GM18951 (cell line): ENCODE measurements around the gene ACAD9.

ENCODE experiments used
- POLR2A ChIP-seq: IDR thresholded peaks from 4 replicates; pipeline ENCODE4 v1.6.1; 2011; ENCODE audit warnings: mild to moderate bottlenecking; ENCODE audit not compliant: insufficient read length, insufficient read depth; ENCODE audit errors: extremely low read depth
- in situ Hi-C: fragments of 300-500 bp; cut with MboI; formaldehyde crosslinking; loops from one replicate; pipeline ENCODE4 v1.12.0; 2022; ENCODE audit warnings: low sequenced_read_pairs, mixed read lengths, inconsistent platforms; ENCODE audit not compliant: unreplicated experiment

The ACAD9 gene

GRCh38 chr3:128889139-128889894 lies 9.9 kb downstream of the ACAD9 start:
- no peak for TF ChIP-seq POLR2A
- in situ Hi-C loops: no loop called here

DNA sequence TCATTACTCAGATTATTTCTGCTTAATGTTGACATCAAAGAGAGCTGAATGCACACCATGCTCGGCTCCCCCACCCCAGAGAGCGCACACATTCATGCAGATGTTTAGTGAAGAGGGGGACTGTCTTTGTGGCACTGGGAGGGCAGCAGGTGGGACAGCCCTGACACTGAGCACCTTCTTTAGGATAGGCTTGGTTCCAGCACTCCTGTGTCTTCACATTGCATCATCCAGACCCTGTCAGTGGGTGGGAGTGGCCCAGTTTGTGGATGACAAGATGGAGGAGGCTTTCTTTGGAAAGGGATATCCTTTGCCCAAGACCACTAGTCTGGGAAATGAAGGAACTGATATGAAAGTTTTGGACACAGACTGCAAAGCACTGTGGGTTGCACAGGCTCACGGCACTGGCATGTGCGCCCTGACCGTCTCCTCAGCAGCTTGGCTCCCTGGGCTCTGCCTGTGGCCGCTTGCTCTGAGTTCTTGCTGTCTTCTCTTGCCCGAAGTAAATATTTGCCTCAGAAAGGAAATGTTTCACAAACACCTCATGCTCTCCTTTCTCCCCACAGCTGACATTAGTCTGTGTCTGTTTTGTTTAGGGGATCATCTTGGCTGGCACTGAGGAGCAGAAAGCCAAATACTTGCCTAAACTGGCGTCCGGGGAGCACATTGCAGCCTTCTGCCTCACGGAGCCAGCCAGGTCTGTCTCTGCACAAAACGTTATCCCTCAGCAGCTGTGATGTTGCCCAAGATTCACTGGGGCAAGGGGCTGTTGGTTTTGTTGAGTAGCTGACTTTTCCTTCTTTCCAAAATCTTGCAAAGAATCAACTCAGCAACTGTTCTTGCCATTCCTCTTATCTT lies 16.6 kb downstream of the ACAD9 start:
- in situ Hi-C loops: no loop called here

GRCh38 chr3:128902426-128902825 lies 23.0 kb downstream of the ACAD9 start:
- in situ Hi-C loops: no loop called here
- no peak for TF ChIP-seq POLR2A

More for the DNA sequence above, 16.6 kb downstream of the ACAD9 start:
- no peak for TF ChIP-seq POLR2A

- in situ Hi-C loops: no loop called here
- no peak for TF ChIP-seq POLR2A
Observed at GRCh38 chr3:128903501-128903900, 24.1 kb downstream of the ACAD9 start.

DNA sequence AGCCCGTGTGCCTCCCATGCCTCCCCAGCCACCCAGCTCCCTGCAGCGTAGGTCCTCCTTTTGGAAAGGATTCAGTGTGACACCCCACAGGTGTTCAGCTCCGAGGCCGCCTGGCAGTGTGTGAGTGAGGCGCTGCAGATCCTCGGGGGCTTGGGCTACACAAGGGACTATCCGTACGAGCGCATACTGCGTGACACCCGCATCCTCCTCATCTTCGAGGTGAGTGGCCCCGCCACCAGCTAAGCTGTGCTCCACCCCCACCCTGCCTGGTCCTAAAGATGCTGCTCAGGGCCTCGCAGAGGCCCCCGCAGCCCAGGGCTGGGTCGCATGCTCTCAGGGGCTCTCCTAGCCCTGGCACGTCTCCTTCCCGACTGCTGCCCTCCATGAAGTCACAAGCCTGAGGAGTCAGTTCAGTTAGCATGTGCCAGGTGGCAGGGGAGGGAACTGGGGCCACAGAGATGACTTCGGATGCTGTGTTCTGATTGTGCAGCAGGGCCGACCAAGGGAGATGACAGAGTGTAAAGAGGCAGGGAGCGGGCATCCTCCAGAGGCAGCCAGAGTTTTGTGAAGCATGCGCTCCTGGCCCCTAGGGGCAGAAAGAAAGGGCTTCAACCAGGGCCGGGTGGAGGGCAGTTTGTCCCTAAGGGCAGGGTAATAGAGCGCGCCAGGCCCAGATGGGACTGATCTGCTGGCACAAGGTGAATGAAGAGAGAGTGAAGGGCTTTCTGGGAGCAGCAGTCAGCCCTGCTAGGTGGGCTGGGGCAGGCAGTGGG lies 26.8 kb downstream of the ACAD9 start:
- in situ Hi-C loops: no loop called here
- TF ChIP-seq POLR2A: no peak

- no peak for TF ChIP-seq POLR2A
- in situ Hi-C loops: no loop called here
Observed at GRCh38 chr3:128906804-128907525, 27.5 kb downstream of the ACAD9 start.

DNA sequence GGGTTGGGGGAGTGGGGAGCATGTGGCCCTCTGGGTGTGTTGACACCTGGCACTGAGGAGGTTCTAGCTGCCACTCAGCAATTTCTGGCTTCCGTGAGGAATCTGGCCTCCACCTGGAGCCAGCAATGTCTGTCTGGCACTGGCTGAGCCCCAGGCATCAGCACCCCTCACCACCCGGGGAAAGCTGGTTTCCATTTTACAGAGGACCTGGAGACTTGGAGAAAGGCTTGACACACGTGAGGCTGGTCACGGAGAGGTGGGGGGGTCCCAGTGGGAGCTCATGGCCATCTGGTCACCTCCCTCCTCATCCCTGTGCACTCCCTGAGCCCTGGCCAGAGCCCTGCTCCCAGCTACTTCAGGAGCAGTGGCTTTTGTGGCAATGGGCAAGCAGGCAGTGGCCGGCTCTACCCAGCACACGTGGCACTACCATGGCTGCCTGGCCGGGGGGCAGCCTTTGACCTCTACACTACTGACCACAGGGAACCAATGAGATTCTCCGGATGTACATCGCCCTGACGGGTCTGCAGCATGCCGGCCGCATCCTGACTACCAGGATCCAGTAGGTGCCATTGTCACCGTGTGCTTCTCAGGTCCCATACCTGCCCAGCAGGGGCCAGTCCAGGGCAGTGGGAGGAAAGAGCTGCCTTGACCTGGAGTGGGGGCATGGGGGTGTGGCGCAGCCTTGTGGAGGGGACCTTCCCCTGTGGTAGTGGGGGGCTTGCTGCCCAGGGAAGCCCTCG lies 28.5 kb downstream of the ACAD9 start:
- in situ Hi-C loops: no loop called here
- no peak for TF ChIP-seq POLR2A

DNA sequence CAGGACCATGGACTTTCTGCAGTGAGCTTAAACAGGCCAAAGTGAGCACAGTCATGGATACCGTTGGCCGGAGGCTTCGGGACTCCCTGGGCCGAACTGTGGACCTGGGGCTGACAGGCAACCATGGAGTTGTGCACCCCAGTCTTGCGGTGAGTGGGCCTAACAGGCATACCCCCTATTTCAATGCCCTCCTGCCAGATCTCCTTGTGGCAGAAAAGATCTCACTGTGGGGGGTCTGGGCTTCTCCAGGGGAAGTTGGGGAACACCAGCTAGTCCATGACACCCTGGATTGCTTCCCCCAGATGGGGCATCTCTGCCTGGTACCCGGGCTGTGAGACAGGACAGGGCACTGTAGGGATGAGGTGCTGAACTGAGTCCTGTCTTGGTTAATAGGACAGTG lies 29.5 kb downstream of the ACAD9 start:
- in situ Hi-C loops: no loop called here
- TF ChIP-seq POLR2A: no peak

- no peak for TF ChIP-seq POLR2A
- in situ Hi-C loops: no loop called here
Observed at GRCh38 chr3:128910006-128910405, 30.6 kb downstream of the ACAD9 start.

DNA sequence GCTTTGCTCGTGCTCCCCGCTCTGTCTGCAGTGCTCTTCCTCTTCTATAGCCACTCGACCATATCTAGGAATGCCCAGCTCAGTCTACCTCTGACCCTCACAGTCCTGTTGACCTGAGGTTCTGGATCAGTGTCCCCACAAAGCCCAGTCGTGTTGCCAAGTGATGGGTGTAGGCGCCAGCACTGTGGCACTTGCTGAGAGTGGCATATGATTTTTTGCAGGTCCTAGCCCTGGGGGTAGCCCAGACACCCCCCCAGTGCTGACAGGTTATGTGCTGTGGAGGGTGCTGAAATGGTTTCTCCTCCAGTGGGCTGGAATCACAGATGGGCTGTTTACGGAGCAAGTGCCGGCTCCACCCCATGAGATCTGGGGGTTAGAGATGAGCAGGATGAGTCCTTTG lies 32.5 kb downstream of the ACAD9 start:
- no peak for TF ChIP-seq POLR2A
- in situ Hi-C loops: no loop called here

- TF ChIP-seq POLR2A: no peak
- in situ Hi-C loops: no loop called here
Observed at GRCh38 chr3:128914966-128915645, 35.7 kb downstream of the ACAD9 start.
